Measurements from ENCODE around the gene ANO6. TPM values are rescaled to one million over a fixed set of nuclear protein-coding genes. Genes with fewer than 3 reads are reported as not detected.
"Not testable (repeated sequence)": the region's sequence is repeated elsewhere in the genome, so short reads cannot be mapped to it uniquely, and the experiment has no call there.

Gene ANO6
- total RNA-seq, 2 donors from 2014 or later: 47.2 to 48.9 TPM

- intact Hi-C loops (cut with DNase I): no loop called here
These were observed 138.5 kb downstream of the ANO6 start for GRCh38 chr12:45354399-45354798.

DNA sequence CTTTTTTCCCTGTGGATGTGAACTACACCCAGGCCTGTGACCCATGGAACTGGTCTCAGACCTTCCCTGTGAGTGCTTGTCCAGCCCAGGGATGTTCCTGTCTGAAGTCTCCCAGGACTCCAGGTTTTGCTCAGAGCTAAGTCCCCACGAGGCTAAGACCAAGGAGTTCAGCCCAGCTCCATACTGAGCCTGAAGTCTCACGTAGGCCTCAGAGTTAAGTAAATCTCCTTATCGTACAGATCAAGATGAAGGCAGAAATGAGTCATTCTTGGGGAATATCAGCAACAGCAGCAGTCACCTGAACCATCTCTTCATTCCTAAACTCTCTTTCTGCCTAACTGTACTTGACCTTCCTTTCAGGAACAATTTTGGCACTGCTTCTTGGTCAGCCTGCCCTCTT lies 139.8 kb downstream of the ANO6 start:
- ATAC-seq (no peak), DNase-seq (no peak)
- intact Hi-C loops (cut with DNase I): no loop called here

More at GRCh38 chr12:45354399-45354798, 138.5 kb downstream of the ANO6 start:
- ATAC-seq: no peak
- no peak for DNase-seq

GRCh38 chr12:45356822-45357538 lies 141.1 kb downstream of the ANO6 start:
- ATAC-seq: peak in 1 of 2 donors; percentile 35
- no peak for DNase-seq
- intact Hi-C loops (cut with DNase I): no loop called here

- intact Hi-C loops (cut with DNase I): no loop called here
- DNase-seq (peak; percentile 31), ATAC-seq (peak; percentile 89 to 92)
These were observed 141.9 kb downstream of the ANO6 start for GRCh38 chr12:45357539-45358417.

DNA sequence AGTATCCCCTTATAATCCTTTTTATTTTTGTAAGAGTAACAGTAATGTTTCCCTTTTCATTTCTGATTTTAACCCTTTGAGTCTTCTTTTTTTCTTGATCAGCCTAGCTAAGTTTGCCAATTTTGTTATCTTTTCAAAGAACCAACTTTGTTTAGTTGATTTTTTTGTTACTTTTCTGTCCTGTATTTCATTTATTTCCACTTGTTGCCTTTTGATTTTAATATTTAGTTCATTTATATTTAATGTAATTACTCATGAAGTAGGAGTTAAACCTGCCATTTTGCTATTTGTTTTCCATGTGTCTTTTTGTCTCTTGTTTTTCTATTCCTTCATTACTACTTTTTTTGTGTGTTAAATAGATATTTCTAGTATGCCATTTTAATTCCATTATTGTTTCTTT lies 146.4 kb downstream of the ANO6 start:
- ATAC-seq (no peak), DNase-seq (no peak)
- intact Hi-C loops (cut with DNase I): no loop called here

DNA sequence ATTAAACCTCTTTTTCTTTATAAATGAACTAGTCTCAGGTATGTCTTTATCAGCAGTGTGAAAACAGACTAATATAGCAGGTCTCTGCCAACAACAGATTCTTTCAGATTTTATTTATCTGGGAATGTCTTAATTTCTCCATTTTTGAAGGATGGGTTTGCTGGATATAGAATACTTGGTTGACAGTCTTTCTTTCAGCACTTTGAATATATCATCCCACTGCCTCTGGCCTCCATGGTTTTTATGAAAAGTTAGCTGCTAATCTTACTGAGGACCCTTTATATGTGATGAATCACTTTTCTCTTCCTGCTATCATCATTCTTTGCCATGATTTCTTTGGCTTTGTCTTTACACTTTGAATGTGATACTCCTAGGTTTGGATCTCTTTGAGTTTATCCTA lies 148.0 kb downstream of the ANO6 start:
- ATAC-seq (no peak), DNase-seq (no peak)
- intact Hi-C loops (cut with DNase I): no loop called here

DNA sequence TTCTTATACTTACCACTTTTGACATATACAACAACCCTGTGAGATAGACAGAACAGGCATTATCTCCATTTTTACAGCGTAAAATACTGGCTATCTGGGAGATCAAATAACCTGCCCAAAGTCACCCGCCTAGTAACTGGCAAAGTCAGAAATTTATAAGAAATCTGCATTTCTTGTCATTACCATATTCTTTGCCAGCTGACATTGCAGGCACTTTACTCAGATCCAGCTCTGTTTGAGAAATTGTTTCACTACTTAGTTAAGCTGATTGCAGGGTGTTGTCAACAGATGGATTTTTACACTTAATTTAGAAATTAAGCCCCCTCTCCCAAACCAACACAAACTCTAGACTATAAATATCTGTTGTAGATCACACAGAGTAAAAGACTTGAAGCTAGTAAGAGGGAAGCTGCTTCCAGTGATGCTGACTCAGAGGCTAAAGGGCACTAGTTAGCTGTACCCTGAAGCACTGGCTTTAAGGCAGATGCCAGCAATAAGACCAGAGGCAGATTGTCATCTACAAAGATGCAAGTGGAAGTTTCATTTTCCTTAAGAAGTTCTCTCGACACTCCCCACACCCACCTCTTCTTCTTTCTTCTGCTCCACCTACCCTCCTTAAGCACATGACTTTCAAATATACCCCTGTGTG lies 153.1 kb downstream of the ANO6 start:
- intact Hi-C loops (cut with DNase I): no loop called here
- ATAC-seq (no peak), DNase-seq (no peak)

DNA sequence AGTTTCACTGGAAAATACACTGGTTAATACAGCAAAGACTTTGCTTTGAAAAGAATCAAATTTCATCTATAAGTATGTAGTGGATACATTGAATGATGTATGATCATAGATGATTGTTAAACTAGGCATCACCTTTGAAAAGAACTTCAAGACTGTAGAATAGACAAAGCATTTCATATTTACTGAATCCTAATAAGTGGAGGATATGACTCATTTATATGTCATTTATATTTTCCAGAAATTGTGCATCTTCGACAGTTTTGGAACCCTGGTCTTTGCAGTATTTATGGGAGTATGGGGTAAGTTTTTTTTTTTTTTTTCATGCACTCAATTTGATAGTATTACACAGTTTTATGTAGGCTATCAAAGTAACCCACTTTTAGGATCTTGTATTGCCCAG lies 161.9 kb downstream of the ANO6 start:
- intact Hi-C loops (cut with DNase I): no loop called here
- no peak for DNase-seq
- no peak for ATAC-seq

- DNase-seq (no peak), ATAC-seq (no peak)
- intact Hi-C loops (cut with DNase I): no loop called here
These were observed 163.4 kb downstream of the ANO6 start for GRCh38 chr12:45379261-45379660.

DNA sequence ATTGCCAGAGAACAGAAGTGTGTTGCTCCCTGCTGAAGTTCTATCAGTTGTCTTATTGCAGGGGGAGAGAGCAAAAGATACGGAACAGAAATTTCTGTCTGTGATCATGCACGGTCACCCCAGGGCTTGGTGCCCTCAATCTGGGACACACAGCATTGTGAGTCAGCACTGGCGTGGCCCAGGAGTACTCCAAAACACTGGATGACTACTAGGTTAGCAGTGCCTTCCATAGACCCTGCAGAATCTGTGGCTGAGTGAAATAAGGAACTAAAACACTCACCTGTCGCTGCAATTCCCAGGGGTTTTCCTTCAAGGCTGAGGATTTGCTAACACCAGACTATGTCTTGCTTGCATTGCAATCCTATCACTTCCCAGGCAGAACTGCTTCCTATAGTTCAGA lies 165.5 kb downstream of the ANO6 start:
- ATAC-seq (peak in 1 of 2 donors; percentile 67), DNase-seq (no peak)
- intact Hi-C loops (cut with DNase I): loop anchor here in 1 of 2 donors (10.0 kb wide), 1 partner anchor 197 kb away; no protein-coding TSS in a partner anchor

- peak; percentile 66 to 67 for ATAC-seq
- DNase-seq: no peak
- intact Hi-C loops (cut with DNase I): loop anchor here (5.0 to 10.0 kb wide), 2 partner anchors 204 to 211 kb away; no protein-coding TSS in a partner anchor
These were observed 172.7 kb downstream of the ANO6 start for GRCh38 chr12:45388545-45388944.

- intact Hi-C loops (cut with DNase I): loop anchor here (5.0 to 10.0 kb wide), 2 partner anchors 205 to 212 kb away; no protein-coding TSS in a partner anchor
- ATAC-seq (no peak), DNase-seq (no peak)
These were observed 173.5 kb downstream of the ANO6 start for GRCh38 chr12:45389426-45389825.

DNA sequence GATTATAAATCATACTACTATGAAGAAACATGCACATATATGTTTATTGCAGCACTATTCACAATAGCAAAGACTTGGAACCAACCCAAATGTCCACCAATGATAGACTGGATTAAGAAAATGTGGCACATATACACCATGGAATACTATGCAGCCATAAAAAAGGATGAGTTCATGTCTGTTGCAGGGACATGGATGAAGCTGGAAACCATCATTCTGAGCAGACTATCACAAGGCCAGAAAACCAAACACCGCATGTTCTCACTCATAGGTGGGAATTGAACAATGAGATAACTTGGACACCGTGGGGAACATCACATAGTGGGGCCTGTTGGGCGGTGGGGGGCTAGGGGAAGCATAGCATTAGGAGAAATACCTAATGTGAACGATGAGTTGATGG lies 181.6 kb downstream of the ANO6 start:
- intact Hi-C loops (cut with DNase I); ATAC-seq; DNase-seq: not testable (repeated sequence)

GRCh38 chr12:45398552-45398951 lies 182.7 kb downstream of the ANO6 start:
- DNase-seq: no peak
- no peak for ATAC-seq
- intact Hi-C loops (cut with DNase I): no loop called here

- ATAC-seq: peak; percentile 85 to 89
- intact Hi-C loops (cut with DNase I): no loop called here
- DNase-seq: peak; percentile 36
These were observed 185.1 kb downstream of the ANO6 start for GRCh38 chr12:45400991-45401390.

DNA sequence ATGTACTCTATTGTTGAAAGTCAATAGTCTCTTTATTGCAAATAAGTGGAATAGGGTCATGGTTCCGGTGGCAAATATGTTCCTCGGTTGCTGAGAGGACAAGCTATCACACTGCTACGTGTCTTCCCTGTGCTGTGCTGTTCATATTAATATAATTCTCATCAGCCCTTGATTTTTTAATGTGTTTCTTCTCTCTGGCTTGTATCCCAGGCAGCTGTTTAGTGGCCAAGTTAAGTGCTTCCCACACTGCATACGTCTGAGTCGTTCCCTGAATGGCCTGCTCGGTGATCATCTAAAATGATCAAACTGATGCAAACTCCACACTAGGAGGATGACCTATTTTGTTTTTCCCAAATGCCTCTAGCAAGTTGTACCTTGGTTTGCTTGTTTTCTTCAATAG lies 186.4 kb downstream of the ANO6 start:
- intact Hi-C loops (cut with DNase I): no loop called here
- no peak for DNase-seq
- peak; percentile 42 to 43 for ATAC-seq

DNA sequence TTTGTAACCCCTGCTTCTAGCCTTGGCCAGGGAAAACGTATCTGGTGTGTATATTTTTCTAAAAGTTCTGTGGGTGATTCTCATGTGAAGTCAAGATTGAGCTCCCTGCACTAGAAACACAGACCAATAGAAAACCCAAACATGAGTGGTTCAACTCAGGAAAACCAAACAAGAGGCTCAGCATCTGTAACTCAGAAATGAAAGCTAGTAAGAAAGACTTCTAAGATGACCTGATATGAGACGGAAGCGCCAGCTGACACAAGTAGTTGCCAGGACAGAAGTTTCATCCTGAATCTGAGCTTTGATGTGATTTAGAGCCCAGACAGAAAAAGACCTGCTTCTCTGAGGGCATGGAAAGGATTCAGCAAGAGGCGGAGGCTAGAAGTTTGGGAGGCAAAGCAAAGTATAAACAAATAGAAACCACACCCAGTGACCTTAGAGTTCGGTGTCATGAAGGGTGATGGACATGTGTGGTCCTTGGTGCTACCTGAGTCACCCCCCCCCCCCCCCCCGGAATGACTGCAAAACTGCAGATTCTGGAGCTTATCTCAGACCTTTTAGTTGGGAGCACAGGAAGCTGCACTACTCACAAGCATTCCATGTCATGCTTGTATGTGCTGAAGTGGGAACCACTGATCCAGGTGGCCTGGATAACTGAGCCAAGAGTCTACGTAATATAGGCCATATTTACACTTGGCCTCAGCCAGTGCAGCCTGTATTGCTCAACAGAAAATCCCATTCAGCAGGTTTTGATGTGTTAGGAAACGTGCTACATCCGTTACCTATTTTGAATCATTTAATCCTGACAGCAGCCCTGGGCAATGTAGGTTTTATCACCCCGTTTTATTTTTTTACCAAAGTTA lies 191.3 kb downstream of the ANO6 start:
- intact Hi-C loops (cut with DNase I): no loop called here
- ATAC-seq (peak in 1 of 2 donors; percentile 77), DNase-seq (no peak)

GRCh38 chr12:45407981-45408728 lies 192.3 kb downstream of the ANO6 start:
- DNase-seq (no peak), ATAC-seq (peak in 1 of 2 donors; percentile 29)
- intact Hi-C loops (cut with DNase I): no loop called here
